HepG2 (cell line): ENCODE data around the gene MAP4K3.

Experiments used
- EHMT2 ChIP-seq: fragments of 200-600 bp; sonication (generic); IDR thresholded peaks from 2 replicates; pipeline ENCODE4 v1.7.0; 2017; ENCODE audit warnings: antibody characterized with exemption, low read depth, low read length, borderline replicate concordance
- MIER3 ChIP-seq: IDR thresholded peaks from 2 replicates; pipeline ENCODE4 v1.6.1; 2016; ENCODE audit warnings: missing compliant biosample characterization, borderline replicate concordance
- PAF1 ChIP-seq: IDR thresholded peaks from 2 replicates; pipeline ENCODE4 v1.6.1; 2016; ENCODE audit warnings: missing genetic modification reagents, missing compliant biosample characterization
- ZFP90 ChIP-seq: sonication (generic); formaldehyde crosslinking; IDR thresholded peaks from 2 replicates; pipeline ENCODE4 v1.8.0; 2022; ENCODE audit warnings: missing genetic modification reagents, mild to moderate bottlenecking, inconsistent platforms, borderline replicate concordance
- ZNF24 ChIP-seq: fragments of 450-650 bp; IDR thresholded peaks from 2 replicates; pipeline ENCODE4 v1.6.1; 2017; ENCODE audit warnings: antibody characterized with exemption, mild to moderate bottlenecking
- ZZZ3 ChIP-seq: sonication (generic); formaldehyde crosslinking; IDR thresholded peaks from 2 replicates; pipeline ENCODE4 v1.4.0; 2020; ENCODE audit warnings: missing genetic modification reagents, mild to moderate bottlenecking, borderline replicate concordance
- TF ChIP-seq, protein P1 (sequence below): sonication (generic); formaldehyde crosslinking; IDR thresholded peaks from 2 replicates; pipeline ENCODE4 v1.5.0; 2020; ENCODE audit warnings: mild to moderate bottlenecking, missing genetic modification reagents, moderate library complexity
- TF ChIP-seq, protein P2 (sequence below): sonication (generic); formaldehyde crosslinking; IDR thresholded peaks from 2 replicates; pipeline ENCODE4 v1.4.0; 2020; ENCODE audit warnings: missing genetic modification reagents

DNA sequence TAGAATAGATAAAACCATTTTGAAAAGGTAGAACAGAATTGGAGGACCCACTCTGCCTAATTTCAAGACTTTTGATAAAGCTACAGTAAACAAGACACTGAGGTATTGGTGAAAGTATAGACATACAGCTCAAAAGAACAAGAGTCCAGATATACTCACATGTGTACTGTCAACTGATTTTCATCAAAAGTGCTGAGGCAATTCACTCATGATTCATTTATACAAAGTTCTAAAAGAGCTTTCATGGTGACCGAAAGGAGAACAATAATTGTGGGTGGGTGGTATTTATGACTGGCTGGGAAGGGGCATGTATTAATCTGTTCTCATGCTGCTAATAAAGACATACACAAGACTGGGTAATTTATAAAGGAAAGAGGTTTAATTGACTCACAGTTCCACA lies 7.3 kb downstream of the MAP4K3 start:
- TF ChIP-seq, protein P1, sequence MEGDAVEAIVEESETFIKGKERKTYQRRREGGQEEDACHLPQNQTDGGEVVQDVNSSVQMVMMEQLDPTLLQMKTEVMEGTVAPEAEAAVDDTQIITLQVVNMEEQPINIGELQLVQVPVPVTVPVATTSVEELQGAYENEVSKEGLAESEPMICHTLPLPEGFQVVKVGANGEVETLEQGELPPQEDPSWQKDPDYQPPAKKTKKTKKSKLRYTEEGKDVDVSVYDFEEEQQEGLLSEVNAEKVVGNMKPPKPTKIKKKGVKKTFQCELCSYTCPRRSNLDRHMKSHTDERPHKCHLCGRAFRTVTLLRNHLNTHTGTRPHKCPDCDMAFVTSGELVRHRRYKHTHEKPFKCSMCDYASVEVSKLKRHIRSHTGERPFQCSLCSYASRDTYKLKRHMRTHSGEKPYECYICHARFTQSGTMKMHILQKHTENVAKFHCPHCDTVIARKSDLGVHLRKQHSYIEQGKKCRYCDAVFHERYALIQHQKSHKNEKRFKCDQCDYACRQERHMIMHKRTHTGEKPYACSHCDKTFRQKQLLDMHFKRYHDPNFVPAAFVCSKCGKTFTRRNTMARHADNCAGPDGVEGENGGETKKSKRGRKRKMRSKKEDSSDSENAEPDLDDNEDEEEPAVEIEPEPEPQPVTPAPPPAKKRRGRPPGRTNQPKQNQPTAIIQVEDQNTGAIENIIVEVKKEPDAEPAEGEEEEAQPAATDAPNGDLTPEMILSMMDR (CRISPR knock-in tag): no peak
- TF ChIP-seq ZFP90 (CRISPR knock-in tag) (no peak), MIER3 (CRISPR knock-in tag) (no peak), PAF1 (no peak), EHMT2 (no peak), ZZZ3 (no peak), ZNF24 (no peak)
- TF ChIP-seq, protein P2, sequence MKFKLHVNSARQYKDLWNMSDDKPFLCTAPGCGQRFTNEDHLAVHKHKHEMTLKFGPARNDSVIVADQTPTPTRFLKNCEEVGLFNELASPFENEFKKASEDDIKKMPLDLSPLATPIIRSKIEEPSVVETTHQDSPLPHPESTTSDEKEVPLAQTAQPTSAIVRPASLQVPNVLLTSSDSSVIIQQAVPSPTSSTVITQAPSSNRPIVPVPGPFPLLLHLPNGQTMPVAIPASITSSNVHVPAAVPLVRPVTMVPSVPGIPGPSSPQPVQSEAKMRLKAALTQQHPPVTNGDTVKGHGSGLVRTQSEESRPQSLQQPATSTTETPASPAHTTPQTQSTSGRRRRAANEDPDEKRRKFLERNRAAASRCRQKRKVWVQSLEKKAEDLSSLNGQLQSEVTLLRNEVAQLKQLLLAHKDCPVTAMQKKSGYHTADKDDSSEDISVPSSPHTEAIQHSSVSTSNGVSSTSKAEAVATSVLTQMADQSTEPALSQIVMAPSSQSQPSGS (CRISPR knock-in tag): no peak
